Activated naive CD4-positive, alpha-beta T cell treated with anti-CD3 and anti-CD28 coated beads, Interleukin-2, amount 50 U/mL, for 24 hours (primary cell): ENCODE data around the gene ZNF586.
"Not testable (repeated sequence)": the region's sequence is repeated elsewhere in the genome, so short reads cannot be mapped to it uniquely, and the experiment has no call there.

ENCODE experiments used
- H3K27ac Mint-ChIP-seq: one replicate; pipeline ENCODE4 v1.8.0; 2021; ENCODE audit warnings: mild to moderate bottlenecking, mixed read lengths
- H3K27me3 Mint-ChIP-seq: one replicate; pipeline ENCODE4 v1.8.0; 2021; ENCODE audit warnings: mixed read lengths
- H3K36me3 Mint-ChIP-seq: one replicate; pipeline ENCODE4 v1.8.0; 2021; ENCODE audit warnings: mixed read lengths
- H3K4me1 Mint-ChIP-seq: one replicate; pipeline ENCODE4 v1.8.0; 2021; ENCODE audit warnings: mixed read lengths
- H3K4me3 Mint-ChIP-seq: one replicate; pipeline ENCODE4 v1.8.0; 2021; ENCODE audit warnings: mild to moderate bottlenecking, mixed read lengths
- H3K9me3 Mint-ChIP-seq: one replicate; pipeline ENCODE4 v1.8.0; 2021; ENCODE audit warnings: mixed read lengths

The ZNF586 gene

GRCh38 chr19:57778336-57778735, 8.9 kb downstream of the ZNF586 start:
- H3K27me3 Mint-ChIP-seq, result no peaks in the 10 kb centered on the region
- H3K9me3 Mint-ChIP-seq, result peaks cover 31% of the 10 kb centered on the region
- no peak overlapping the region for H3K27ac Mint-ChIP-seq
- peaks cover 72% of the 10 kb centered on the region for H3K36me3 Mint-ChIP-seq
- H3K4me1 Mint-ChIP-seq, result peaks cover 9% of the 10 kb centered on the region
- no peak overlapping the region for H3K4me3 Mint-ChIP-seq

DNA sequence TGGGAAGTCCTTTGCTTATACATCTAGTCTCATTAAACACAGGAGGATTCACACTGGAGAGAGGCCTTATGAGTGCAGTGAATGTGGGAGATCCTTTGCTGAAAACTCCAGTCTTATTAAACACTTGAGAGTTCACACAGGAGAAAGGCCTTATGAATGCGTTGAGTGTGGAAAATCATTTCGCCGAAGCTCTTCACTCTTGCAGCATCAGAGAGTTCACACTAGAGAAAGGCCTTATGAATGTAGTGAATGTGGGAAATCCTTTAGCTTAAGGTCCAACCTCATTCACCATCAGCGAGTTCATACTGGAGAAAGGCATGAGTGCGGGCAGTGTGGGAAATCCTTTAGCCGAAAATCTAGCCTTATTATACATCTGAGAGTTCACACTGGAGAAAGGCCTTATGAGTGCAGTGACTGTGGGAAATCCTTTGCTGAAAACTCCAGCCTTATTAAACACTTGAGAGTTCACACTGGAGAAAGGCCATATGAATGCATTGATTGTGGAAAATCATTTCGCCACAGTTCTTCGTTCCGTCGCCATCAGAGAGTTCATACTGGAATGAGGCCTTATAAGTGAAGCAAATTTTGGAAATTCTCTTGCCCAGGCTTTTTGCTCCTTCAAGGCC, 9.9 kb downstream of the ZNF586 start:
- Mint-ChIP-seq H3K27me3 (no peaks in the 10 kb centered on the region), H3K9me3 (peaks cover 27% of the 10 kb centered on the region), H3K36me3 (peaks cover 68% of the 10 kb centered on the region), H3K27ac (no peak overlapping the region), H3K4me1 (peaks cover 4% of the 10 kb centered on the region), H3K4me3 (no peak overlapping the region)

- no peak overlapping the region for H3K27ac Mint-ChIP-seq
- H3K36me3 Mint-ChIP-seq, result peaks cover 40% of the 10 kb centered on the region
- H3K27me3 Mint-ChIP-seq, result no peaks in the 10 kb centered on the region
- peak overlapping the region; percentile 26 for H3K4me3 Mint-ChIP-seq
- no peaks in the 10 kb centered on the region for H3K4me1 Mint-ChIP-seq
- peaks cover 7% of the 10 kb centered on the region for H3K9me3 Mint-ChIP-seq
These were observed 16.8 kb downstream of the ZNF586 start for GRCh38 chr19:57786286-57786685.

GRCh38 chr19:57786906-57787305, 17.4 kb downstream of the ZNF586 start:
- H3K9me3 Mint-ChIP-seq, result peaks cover 7% of the 10 kb centered on the region

DNA sequence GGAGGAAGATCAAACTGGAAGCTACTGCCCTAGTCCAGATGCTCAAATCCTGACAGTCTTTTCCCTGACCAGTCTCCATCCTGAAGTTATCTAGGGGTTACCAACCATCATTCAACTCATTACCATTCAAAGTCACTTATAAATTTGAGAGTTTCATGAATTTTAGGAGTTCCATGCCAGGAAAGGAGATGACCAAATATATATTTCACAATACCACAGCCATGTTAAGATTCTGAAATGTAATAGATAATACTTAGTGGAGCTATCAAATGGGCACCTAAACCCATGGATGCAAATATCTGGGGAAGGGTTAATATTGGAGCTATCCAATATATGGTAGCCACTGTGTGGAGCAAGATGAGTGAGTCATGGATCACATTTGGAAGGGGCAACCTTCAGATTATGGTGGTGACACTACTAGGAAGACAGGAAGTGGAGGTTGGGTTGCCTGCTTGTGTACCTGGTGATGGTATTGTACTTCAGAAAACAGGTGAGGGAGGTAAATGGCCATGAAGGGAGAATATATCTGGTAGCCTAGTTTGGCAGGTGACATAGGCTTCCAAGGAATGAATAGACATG, 18.7 kb downstream of the ZNF586 start:
- H3K9me3 Mint-ChIP-seq, result peaks cover 7% of the 10 kb centered on the region
- no peaks in the 10 kb centered on the region for H3K27me3 Mint-ChIP-seq
- no peaks in the 10 kb centered on the region for H3K4me1 Mint-ChIP-seq
- no peak overlapping the region for H3K27ac Mint-ChIP-seq
- no peak overlapping the region for H3K4me3 Mint-ChIP-seq
- peaks cover 41% of the 10 kb centered on the region for H3K36me3 Mint-ChIP-seq

More at GRCh38 chr19:57786906-57787305, 17.4 kb downstream of the ZNF586 start:
- Mint-ChIP-seq H3K36me3 (peaks cover 41% of the 10 kb centered on the region), H3K27ac (no peak overlapping the region), H3K4me1 (no peaks in the 10 kb centered on the region), H3K27me3 (no peaks in the 10 kb centered on the region), H3K4me3 (no peak overlapping the region)

- Mint-ChIP-seq H3K27ac (no peak overlapping the region), H3K4me1 (no peaks in the 10 kb centered on the region), H3K9me3 (peaks cover 7% of the 10 kb centered on the region), H3K4me3 (no peak overlapping the region), H3K27me3 (no peaks in the 10 kb centered on the region), H3K36me3 (peaks cover 44% of the 10 kb centered on the region)
These were observed 19.8 kb downstream of the ZNF586 start for GRCh38 chr19:57789288-57789687.

DNA sequence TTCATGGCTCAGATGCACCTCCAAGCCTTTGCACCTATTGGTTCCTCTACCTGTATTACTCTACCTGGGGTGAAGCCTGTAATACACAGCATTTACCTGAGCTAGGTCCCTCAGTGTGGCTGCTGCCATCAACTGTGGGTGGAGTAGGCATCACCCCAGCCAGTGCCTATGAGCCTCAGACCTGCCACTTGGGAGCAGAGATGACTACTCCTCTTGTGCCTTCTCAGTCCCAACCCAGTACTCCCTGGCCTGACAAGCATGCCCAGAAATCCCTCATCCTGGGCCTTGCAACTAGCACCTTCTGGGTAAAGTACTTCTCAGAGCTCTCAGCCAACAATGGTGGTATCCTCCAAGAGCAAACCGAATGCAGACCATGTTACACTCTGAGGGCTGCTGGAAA, 27.1 kb downstream of the ZNF586 start:
- H3K27me3 Mint-ChIP-seq, H3K27ac Mint-ChIP-seq, H3K9me3 Mint-ChIP-seq, H3K4me1 Mint-ChIP-seq, H3K4me3 Mint-ChIP-seq: not testable (repeated sequence)
- peaks cover 30% of the 10 kb centered on the region for H3K36me3 Mint-ChIP-seq

GRCh38 chr19:57800696-57801095, 31.2 kb downstream of the ZNF586 start:
- no peaks in the 10 kb centered on the region for H3K27me3 Mint-ChIP-seq
- H3K4me3 Mint-ChIP-seq, result no peak overlapping the region
- peaks cover 14% of the 10 kb centered on the region for H3K36me3 Mint-ChIP-seq
- peaks cover 38% of the 10 kb centered on the region for H3K4me1 Mint-ChIP-seq
- no peaks in the 10 kb centered on the region for H3K9me3 Mint-ChIP-seq
- H3K27ac Mint-ChIP-seq, result no peak overlapping the region

- H3K27me3 Mint-ChIP-seq, result no peaks in the 10 kb centered on the region
- H3K4me1 Mint-ChIP-seq, result peaks cover 38% of the 10 kb centered on the region
- no peaks in the 10 kb centered on the region for H3K9me3 Mint-ChIP-seq
- H3K4me3 Mint-ChIP-seq, result no peak overlapping the region
- no peak overlapping the region for H3K27ac Mint-ChIP-seq
- peaks cover 15% of the 10 kb centered on the region for H3K36me3 Mint-ChIP-seq
These were observed 32.8 kb downstream of the ZNF586 start for GRCh38 chr19:57802269-57802668.

DNA sequence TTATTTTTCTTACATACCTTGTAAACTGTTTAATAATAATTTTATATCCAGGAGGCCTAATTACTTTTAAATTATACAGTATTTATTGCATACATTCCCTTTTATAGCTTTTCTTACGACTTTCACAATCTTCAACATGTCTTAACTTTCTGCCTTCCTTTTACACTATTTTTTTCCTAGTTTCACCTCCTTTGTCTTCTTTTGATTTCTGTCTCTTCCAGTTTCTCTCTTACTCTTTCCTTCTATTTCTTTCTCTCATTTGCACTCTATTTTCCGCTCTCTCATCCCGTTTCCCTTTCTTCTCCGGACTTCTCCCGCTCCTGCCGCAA, 33.8 kb downstream of the ZNF586 start:
- H3K9me3 Mint-ChIP-seq, result no peaks in the 10 kb centered on the region
- peaks cover 38% of the 10 kb centered on the region for H3K4me1 Mint-ChIP-seq
- H3K4me3 Mint-ChIP-seq, result peak overlapping the region; percentile 87
- peaks cover 20% of the 10 kb centered on the region for H3K36me3 Mint-ChIP-seq
- H3K27me3 Mint-ChIP-seq, result no peaks in the 10 kb centered on the region
- no peak overlapping the region for H3K27ac Mint-ChIP-seq

DNA sequence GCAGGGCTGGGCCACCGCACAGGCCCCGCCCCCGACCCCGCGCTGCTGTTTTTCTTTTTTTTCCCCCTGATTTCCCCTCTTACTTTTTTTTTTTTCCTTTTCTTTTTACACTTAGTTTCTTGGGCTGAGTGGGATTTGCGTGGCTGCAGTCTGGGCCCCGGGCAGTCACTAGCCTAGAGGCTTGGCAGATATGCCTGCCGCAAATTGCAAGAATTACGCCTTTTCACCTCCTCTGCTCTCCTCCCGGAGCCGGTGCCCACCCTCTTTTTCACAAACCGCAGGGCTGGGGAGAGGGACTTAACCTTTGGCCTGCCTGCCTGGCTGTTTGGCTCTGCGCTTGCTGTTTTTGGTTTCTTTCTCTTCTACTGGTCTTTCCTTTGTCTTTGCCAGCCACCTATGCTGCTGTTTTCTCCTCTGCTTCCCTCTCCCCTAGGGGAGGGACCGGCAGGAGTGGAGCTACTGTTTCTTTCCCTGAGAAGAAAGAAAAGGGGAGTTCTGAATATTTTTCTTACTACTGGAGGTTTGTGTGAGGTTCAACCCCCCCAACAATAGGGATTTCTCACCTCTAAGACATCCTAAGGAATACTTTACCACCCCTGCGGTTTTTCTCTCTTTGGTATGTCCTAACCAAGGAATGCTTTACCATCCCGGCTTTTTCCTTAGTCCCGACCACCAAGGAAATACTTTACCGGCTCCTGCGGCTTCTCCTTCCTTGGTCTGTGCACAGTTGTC, 34.3 kb downstream of the ZNF586 start:
- Mint-ChIP-seq H3K9me3 (no peaks in the 10 kb centered on the region), H3K4me1 (peaks cover 38% of the 10 kb centered on the region), H3K4me3 (peak overlapping the region; percentile 87), H3K27ac (peak overlapping the region; percentile 69), H3K36me3 (peaks cover 20% of the 10 kb centered on the region), H3K27me3 (no peaks in the 10 kb centered on the region)

- Mint-ChIP-seq H3K27ac (no peak overlapping the region), H3K4me1 (peaks cover 40% of the 10 kb centered on the region), H3K27me3 (no peaks in the 10 kb centered on the region), H3K4me3 (no peak overlapping the region), H3K36me3 (peaks cover 23% of the 10 kb centered on the region), H3K9me3 (no peaks in the 10 kb centered on the region)
These were observed 38.1 kb downstream of the ZNF586 start for GRCh38 chr19:57807541-57807940.

- not testable (repeated sequence) for H3K9me3 Mint-ChIP-seq, H3K27me3 Mint-ChIP-seq, H3K4me3 Mint-ChIP-seq, H3K27ac Mint-ChIP-seq
- Mint-ChIP-seq H3K36me3 (peaks cover 22% of the 10 kb centered on the region), H3K4me1 (peaks cover 47% of the 10 kb centered on the region)
These were observed 41.2 kb downstream of the ZNF586 start for GRCh38 chr19:57810410-57811295.

GRCh38 chr19:57812226-57812625, 42.8 kb downstream of the ZNF586 start:
- H3K4me1 Mint-ChIP-seq, result peaks cover 51% of the 10 kb centered on the region
- H3K4me3 Mint-ChIP-seq, result peak overlapping the region; percentile 34
- no peaks in the 10 kb centered on the region for H3K27me3 Mint-ChIP-seq
- H3K36me3 Mint-ChIP-seq, result peaks cover 18% of the 10 kb centered on the region
- H3K27ac Mint-ChIP-seq, result peak overlapping the region; percentile 5
- H3K9me3 Mint-ChIP-seq, result no peaks in the 10 kb centered on the region

DNA sequence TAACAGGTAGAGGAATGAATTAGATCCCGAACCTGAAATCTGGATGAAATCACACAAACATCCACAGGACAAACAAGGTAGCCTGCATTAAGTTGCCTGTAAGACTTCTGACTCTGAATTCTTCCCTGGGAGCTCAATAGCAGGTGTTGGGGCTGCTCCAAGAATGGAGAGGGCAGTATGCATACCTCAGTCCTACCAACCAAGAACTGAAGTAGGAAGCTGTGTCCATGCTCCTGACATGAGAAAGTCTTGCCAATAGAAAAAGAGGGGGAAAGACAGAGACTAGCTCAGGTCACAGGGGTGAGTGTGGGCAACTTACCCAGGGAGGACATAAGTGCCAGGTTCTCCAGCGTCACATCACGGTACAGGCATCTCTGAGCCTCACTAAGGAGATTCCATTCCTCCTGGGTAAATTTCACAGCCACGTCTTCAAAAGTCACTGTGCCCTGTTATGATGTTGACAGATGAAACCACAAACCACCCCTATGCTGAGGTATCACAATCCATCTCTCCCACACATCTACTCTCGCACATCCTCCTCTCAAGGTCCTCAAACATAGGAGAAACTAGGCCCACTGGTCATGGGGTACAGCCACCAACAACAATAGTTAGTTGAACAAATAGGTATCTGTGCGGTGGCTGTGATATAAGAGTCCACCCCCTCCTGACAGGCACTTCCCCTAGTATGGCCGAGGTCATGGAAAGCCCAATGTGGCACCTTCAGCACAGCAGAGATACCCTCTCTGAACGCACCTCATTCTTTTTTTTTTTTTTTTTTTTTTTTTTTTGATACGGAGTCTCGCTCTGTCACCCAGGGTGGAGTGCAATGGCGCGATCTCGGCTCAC, 43.7 kb downstream of the ZNF586 start:
- H3K27ac Mint-ChIP-seq, result peak overlapping the region; percentile 91
- not testable (repeated sequence) for H3K27me3 Mint-ChIP-seq, H3K9me3 Mint-ChIP-seq
- H3K4me1 Mint-ChIP-seq, result peaks cover 51% of the 10 kb centered on the region
- H3K36me3 Mint-ChIP-seq, result peaks cover 12% of the 10 kb centered on the region
- H3K4me3 Mint-ChIP-seq, result peak overlapping the region; percentile 96
